WTC11 (cell line): Measurements from ENCODE around the gene YARS1. TPM values are rescaled to one million over a fixed set of nuclear protein-coding genes. Genes with fewer than 3 reads are reported as not detected.

Experiments
- ATAC-seq: fragments of 200-7000 bp; cut with Tn5 transposase; 2 replicates; pipeline ENCODE4 v1.10.0; 2021; ENCODE audit warnings: mild to moderate bottlenecking, moderate library complexity
- CTCF ChIA-PET: fragments of 300-600 bp; sonication (Branson Sonifier 250); formaldehyde crosslinking; loops from one replicate; lab custom pipeline; 2021; ENCODE audit warnings: antibody characterized with exemption; lab: Charles Lee
- POLR2A ChIA-PET: fragments of 350-600 bp; sonication (Branson Sonifier 250); formaldehyde crosslinking; loops from one replicate; lab custom pipeline; 2021; ENCODE audit warnings: antibody characterized with exemption; lab: Charles Lee
- DNase-seq: peaks from one replicate; pipeline ENCODE4 v3.0.0; 2021; ENCODE audit warnings: low spot score
- H3K27ac Mint-ChIP-seq: 2 replicates; pipeline ENCODE4 v1.8.0; 2021; ENCODE audit warnings: mixed read lengths
- H3K27me3 Mint-ChIP-seq: 2 replicates; pipeline ENCODE4 v1.8.0; 2021; ENCODE audit warnings: low read depth, mild to moderate bottlenecking, moderate library complexity, mixed read lengths
- H3K36me3 Mint-ChIP-seq: 2 replicates; pipeline ENCODE4 v1.8.0; 2021; ENCODE audit warnings: mixed read lengths
- H3K4me1 Mint-ChIP-seq: 2 replicates; pipeline ENCODE4 v1.8.0; 2022; ENCODE audit warnings: mixed read lengths
- H3K4me3 Mint-ChIP-seq: 2 replicates; pipeline ENCODE4 v1.8.0; 2021; ENCODE audit warnings: mild to moderate bottlenecking, moderate library complexity, mixed read lengths
- H3K9me3 Mint-ChIP-seq: 2 replicates; pipeline ENCODE4 v1.8.0; 2021; ENCODE audit warnings: mixed read lengths
- ATF1 ChIP-seq: sonication (generic); formaldehyde crosslinking; IDR thresholded peaks from 2 replicates; pipeline ENCODE4 v1.8.1; 2023; ENCODE audit warnings: mild to moderate bottlenecking, moderate library complexity, missing genetic modification reagents
- ATF3 ChIP-seq: sonication (generic); formaldehyde crosslinking; conservative IDR thresholded peaks from 2 replicates; pipeline ENCODE4 v1.8.1; 2022; ENCODE audit warnings: mild to moderate bottlenecking, missing genetic modification reagents
- CREM ChIP-seq: sonication (generic); formaldehyde crosslinking; IDR thresholded peaks from 2 replicates; pipeline ENCODE4 v1.8.1; 2022; ENCODE audit warnings: mild to moderate bottlenecking, missing genetic modification reagents, moderate library complexity
- ESRRA ChIP-seq: sonication (generic); formaldehyde crosslinking; IDR thresholded peaks from 2 replicates; pipeline ENCODE4 v1.8.1; 2022; ENCODE audit warnings: mild to moderate bottlenecking, missing genetic modification reagents, borderline replicate concordance
- ETV6 ChIP-seq: sonication (generic); formaldehyde crosslinking; IDR thresholded peaks from 2 replicates; pipeline ENCODE4 v1.8.1; 2022; ENCODE audit warnings: mild to moderate bottlenecking, missing genetic modification reagents
- HMGA2 ChIP-seq: fragments of 250-450 bp; sonication (Bioruptor Pico); IDR thresholded peaks from 2 replicates; pipeline ENCODE4 v1.4.0; 2021; ENCODE audit warnings: mild to moderate bottlenecking, moderate library complexity
- NFE2L1 ChIP-seq: sonication (generic); formaldehyde crosslinking; IDR thresholded peaks from 2 replicates; pipeline ENCODE4 v1.8.1; 2023; ENCODE audit warnings: missing genetic modification reagents
- PRDM15 ChIP-seq: sonication (generic); formaldehyde crosslinking; IDR thresholded peaks from 2 replicates; pipeline ENCODE4 v1.8.0; 2022; ENCODE audit warnings: missing genetic modification reagents
- RELA ChIP-seq: sonication (generic); formaldehyde crosslinking; IDR thresholded peaks from 2 replicates; pipeline ENCODE4 v1.8.1; 2022; ENCODE audit warnings: missing genetic modification reagents, mild to moderate bottlenecking, borderline replicate concordance
- TCF7 ChIP-seq: sonication (generic); formaldehyde crosslinking; IDR thresholded peaks from 2 replicates; pipeline ENCODE4 v1.8.0; 2022; ENCODE audit warnings: mild to moderate bottlenecking, low read depth, missing genetic modification reagents, moderate library complexity
- TEAD4 ChIP-seq: sonication (generic); formaldehyde crosslinking; IDR thresholded peaks from 2 replicates; pipeline ENCODE4 v1.8.0; 2022; ENCODE audit warnings: mild to moderate bottlenecking, missing genetic modification reagents
- TP53 ChIP-seq: sonication (generic); formaldehyde crosslinking; IDR thresholded peaks from 2 replicates; pipeline ENCODE4 v1.8.1; 2023; ENCODE audit warnings: mild to moderate bottlenecking, missing genetic modification reagents
- USF2 ChIP-seq: sonication (generic); formaldehyde crosslinking; IDR thresholded peaks from 2 replicates; pipeline ENCODE4 v1.8.1; 2023; ENCODE audit warnings: mild to moderate bottlenecking, missing genetic modification reagents, moderate library complexity
- ZNF219 ChIP-seq: sonication (generic); formaldehyde crosslinking; IDR thresholded peaks from 2 replicates; pipeline ENCODE4 v1.8.0; 2023; ENCODE audit warnings: missing genetic modification reagents, mild to moderate bottlenecking, borderline replicate concordance
- ZNF263 ChIP-seq: sonication (generic); formaldehyde crosslinking; IDR thresholded peaks from 2 replicates; pipeline ENCODE4 v1.8.1; 2022; ENCODE audit warnings: low read depth, mild to moderate bottlenecking, moderate library complexity, missing genetic modification reagents
- ZNF396 ChIP-seq: fragments of 250-450 bp; sonication (Bioruptor Pico); IDR thresholded peaks from 2 replicates; pipeline ENCODE4 v1.8.0; 2021; ENCODE audit warnings: mild to moderate bottlenecking, moderate library complexity, borderline replicate concordance
- ZNF512 ChIP-seq: sonication (generic); formaldehyde crosslinking; IDR thresholded peaks from 2 replicates; pipeline ENCODE4 v1.8.1; 2022; ENCODE audit warnings: missing genetic modification reagents, borderline replicate concordance
- total RNA-seq: library from RNA; stranded (reverse); gene quantifications from 3 replicates; pipeline ENCODE4 v1.2.3, GENCODE V29; 2021
- TF ChIP-seq, protein P1 (sequence below): fragments of 250-450 bp; sonication (Bioruptor Pico); IDR thresholded peaks from 2 replicates; pipeline ENCODE4 v1.8.0; 2021; ENCODE audit warnings: mild to moderate bottlenecking
- TF ChIP-seq, protein P2 (sequence below): fragments of 200-600 bp; IDR thresholded peaks from 2 replicates; pipeline ENCODE4 v1.8.0; 2022; ENCODE audit warnings: antibody characterized with exemption
- TF ChIP-seq, protein P3 (sequence below): fragments of 250-450 bp; sonication (Bioruptor Pico); IDR thresholded peaks from 2 replicates; pipeline ENCODE4 v1.9.0; 2021; ENCODE audit warnings: moderate library complexity, mild to moderate bottlenecking, inconsistent platforms, borderline replicate concordance

YARS1 gene
- total RNA-seq, 1 experiment from 2014 or later, result 197 TPM

DNA sequence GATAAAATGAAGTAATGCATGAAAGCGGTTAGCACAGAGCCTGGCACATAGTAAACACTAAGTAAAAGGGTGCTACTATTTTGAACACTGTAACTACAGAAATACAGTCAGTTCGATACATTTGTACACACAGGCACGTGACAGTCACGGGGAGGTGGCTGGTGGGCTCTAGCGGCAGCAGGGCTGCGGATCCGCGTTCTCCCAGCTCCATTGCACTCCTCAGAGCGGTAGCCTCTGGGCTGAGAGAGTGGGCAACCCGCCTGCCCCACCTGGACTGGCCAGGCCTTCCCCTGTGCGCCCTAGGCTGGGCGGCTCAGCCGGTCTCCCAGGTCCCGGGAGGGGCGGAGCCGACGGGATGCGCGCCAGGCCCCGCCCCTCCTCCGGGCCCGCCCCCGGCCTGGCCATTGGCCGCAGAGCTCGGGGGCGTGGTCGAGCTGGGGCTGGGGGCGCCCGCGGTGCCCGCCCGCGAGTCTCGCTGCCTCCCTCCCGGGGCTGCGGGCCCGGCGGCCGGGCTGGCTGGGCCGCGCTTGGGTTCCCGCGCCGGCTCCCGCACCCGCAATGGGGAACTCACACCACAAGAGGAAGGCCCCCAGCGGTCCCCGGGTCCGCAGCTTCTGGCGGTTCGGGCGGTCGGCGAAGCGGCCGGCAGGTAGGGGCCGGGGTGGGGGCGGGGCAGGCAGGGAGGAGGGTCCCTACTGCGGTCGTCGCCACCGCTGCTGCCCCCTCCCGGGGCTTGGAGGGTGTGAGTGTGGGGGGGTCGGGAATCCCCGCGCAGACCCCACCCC, 63.4 kb downstream of the YARS1 start (continued):
- TF ChIP-seq PRDM15 (CRISPR knock-in tag) (no peak), ATF3 (CRISPR knock-in tag) (no peak), TP53 (CRISPR knock-in tag) (no peak), NFE2L1 (CRISPR knock-in tag) (no peak), ZNF396 (CRISPR knock-in tag) (no peak), USF2 (CRISPR knock-in tag) (peak; percentile 54), HMGA2 (no peak)

- Mint-ChIP-seq H3K4me3 (no peak overlapping the region), H3K9me3 (no peaks in the 10 kb centered on the region), H3K27ac (no peak overlapping the region), H3K4me1 (peaks cover 13% of the 10 kb centered on the region), H3K27me3 (no peaks in the 10 kb centered on the region), H3K36me3 (no peaks in the 10 kb centered on the region)
- CTCF ChIA-PET, result interaction anchor here (0.6 to 3.8 kb wide), 11 partner anchors 9 to 285 kb away, joined by 4 to 43 read pairs (median 5); partner anchors contain the start of gene ZBTB8B
- ATAC-seq (no peak), DNase-seq (no peak)
- TF ChIP-seq CREM (CRISPR knock-in tag), result no peak
- TF ChIP-seq ZNF512 (CRISPR knock-in tag), result no peak
- no peak for TF ChIP-seq ZNF396 (CRISPR knock-in tag)
- TF ChIP-seq, protein P1, sequence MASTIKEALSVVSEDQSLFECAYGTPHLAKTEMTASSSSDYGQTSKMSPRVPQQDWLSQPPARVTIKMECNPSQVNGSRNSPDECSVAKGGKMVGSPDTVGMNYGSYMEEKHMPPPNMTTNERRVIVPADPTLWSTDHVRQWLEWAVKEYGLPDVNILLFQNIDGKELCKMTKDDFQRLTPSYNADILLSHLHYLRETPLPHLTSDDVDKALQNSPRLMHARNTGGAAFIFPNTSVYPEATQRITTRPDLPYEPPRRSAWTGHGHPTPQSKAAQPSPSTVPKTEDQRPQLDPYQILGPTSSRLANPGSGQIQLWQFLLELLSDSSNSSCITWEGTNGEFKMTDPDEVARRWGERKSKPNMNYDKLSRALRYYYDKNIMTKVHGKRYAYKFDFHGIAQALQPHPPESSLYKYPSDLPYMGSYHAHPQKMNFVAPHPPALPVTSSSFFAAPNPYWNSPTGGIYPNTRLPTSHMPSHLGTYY (CRISPR knock-in tag), result no peak
- TF ChIP-seq ZNF263 (CRISPR knock-in tag), result no peak
- TF ChIP-seq TEAD4 (CRISPR knock-in tag), result no peak
- POLR2A ChIA-PET, result interaction anchor here (1.0 to 1.8 kb wide), 2 partner anchors 22 to 37 kb away, joined by 4 to 6 read pairs; no protein-coding TSS in a partner anchor
These were observed 67.4 kb downstream of the YARS1 start for GRCh38 chr1:32749771-32750170.

GRCh38 chr1:32749332-32749731, 67.8 kb downstream of the YARS1 start:
- no peak for ATAC-seq
- TF ChIP-seq USF2 (CRISPR knock-in tag) (no peak), ZNF263 (CRISPR knock-in tag) (no peak), NFE2L1 (CRISPR knock-in tag) (no peak), RELA (CRISPR knock-in tag) (no peak), ATF1 (CRISPR knock-in tag) (no peak), ZNF219 (CRISPR knock-in tag) (no peak), TCF7 (no peak), ETV6 (no peak), ESRRA (no peak)
- TF ChIP-seq, protein P2, sequence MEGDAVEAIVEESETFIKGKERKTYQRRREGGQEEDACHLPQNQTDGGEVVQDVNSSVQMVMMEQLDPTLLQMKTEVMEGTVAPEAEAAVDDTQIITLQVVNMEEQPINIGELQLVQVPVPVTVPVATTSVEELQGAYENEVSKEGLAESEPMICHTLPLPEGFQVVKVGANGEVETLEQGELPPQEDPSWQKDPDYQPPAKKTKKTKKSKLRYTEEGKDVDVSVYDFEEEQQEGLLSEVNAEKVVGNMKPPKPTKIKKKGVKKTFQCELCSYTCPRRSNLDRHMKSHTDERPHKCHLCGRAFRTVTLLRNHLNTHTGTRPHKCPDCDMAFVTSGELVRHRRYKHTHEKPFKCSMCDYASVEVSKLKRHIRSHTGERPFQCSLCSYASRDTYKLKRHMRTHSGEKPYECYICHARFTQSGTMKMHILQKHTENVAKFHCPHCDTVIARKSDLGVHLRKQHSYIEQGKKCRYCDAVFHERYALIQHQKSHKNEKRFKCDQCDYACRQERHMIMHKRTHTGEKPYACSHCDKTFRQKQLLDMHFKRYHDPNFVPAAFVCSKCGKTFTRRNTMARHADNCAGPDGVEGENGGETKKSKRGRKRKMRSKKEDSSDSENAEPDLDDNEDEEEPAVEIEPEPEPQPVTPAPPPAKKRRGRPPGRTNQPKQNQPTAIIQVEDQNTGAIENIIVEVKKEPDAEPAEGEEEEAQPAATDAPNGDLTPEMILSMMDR, result no peak
- TF ChIP-seq, protein P3, sequence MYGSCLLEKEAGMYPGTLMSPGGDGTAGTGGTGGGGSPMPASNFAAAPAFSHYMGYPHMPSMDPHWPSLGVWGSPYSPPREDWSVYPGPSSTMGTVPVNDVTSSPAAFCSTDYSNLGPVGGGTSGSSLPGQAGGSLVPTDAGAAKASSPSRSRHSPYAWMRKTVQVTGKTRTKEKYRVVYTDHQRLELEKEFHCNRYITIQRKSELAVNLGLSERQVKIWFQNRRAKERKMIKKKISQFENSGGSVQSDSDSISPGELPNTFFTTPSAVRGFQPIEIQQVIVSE, result no peak
- Mint-ChIP-seq H3K4me3 (no peak overlapping the region), H3K27me3 (no peaks in the 10 kb centered on the region), H3K4me1 (peaks cover 13% of the 10 kb centered on the region), H3K27ac (no peak overlapping the region), H3K9me3 (no peaks in the 10 kb centered on the region), H3K36me3 (0 out of 2 replicates have a peak, but pooled peaks cover under 1% of the 10 kb centered on the region)
- DNase-seq, result no peak
- CTCF ChIA-PET, result interaction anchor here (0.6 to 3.8 kb wide), 11 partner anchors 10 to 285 kb away, joined by 4 to 43 read pairs (median 5); partner anchors contain the start of gene ZBTB8B
- POLR2A ChIA-PET, result interaction anchor here (0.5 to 1.8 kb wide), 4 partner anchors 23 to 642 kb away, joined by 3 to 6 read pairs (median 4); partner anchors contain the start of gene KPNA6
